HG02943 (cell line): ENCODE measurements around the gene LY86.

Experiments
- ATAC-seq: cut with Tn5 transposase; IDR thresholded peaks from one replicate; pipeline ENCODE4 v1.9.1; 2021; ENCODE audit warnings: mild to moderate bottlenecking, low read depth, moderate library complexity; ENCODE audit not compliant: unreplicated experiment

Gene LY86

GRCh38 chr6:6696867-6697531, 108.5 kb downstream of the LY86 start:
- no peak for ATAC-seq

- no peak for ATAC-seq
These were observed 109.1 kb downstream of the LY86 start for GRCh38 chr6:6697620-6698019.

- ATAC-seq: no peak
These were observed 111.3 kb downstream of the LY86 start for GRCh38 chr6:6699741-6700367.

GRCh38 chr6:6700407-6701270, 112.1 kb downstream of the LY86 start:
- ATAC-seq: no peak

- ATAC-seq: no peak
These were observed 113.3 kb downstream of the LY86 start for GRCh38 chr6:6701864-6702263.

GRCh38 chr6:6703699-6704098, 115.2 kb downstream of the LY86 start:
- no peak for ATAC-seq
